Brain microvascular endothelial cell (primary cell): ENCODE results near the gene CHRNE.
A peak's percentile ranks its signal among the peaks of the same experiment; 100 is the strongest.

Experiments used
- DNase-seq: peaks from one replicate; pipeline ENCODE4 v3.0.0-alpha.2; 2020
- H3K27ac ChIP-seq: fragments of 250-450 bp; sonication (Bioruptor Pico); 2 replicates; pipeline ENCODE4 v1.5.1; 2020; ENCODE audit warnings: mild to moderate bottlenecking, moderate library complexity
- H3K27me3 ChIP-seq: fragments of 250-450 bp; sonication (Bioruptor Pico); replicated peaks from 2 replicates; pipeline ENCODE4 v1.5.1; 2020; ENCODE audit warnings: mild to moderate bottlenecking
- H3K36me3 ChIP-seq: fragments of 250-450 bp; sonication (Bioruptor Pico); replicated peaks from 2 replicates; pipeline ENCODE4 v1.5.1; 2020; ENCODE audit warnings: mild to moderate bottlenecking
- H3K4me3 ChIP-seq: 2 replicates; pipeline ENCODE4 v1.5.1; 2011; ENCODE audit warnings: low read depth, mild to moderate bottlenecking, control low read depth, low read length, moderate library complexity
- in situ Hi-C: cut with HindIII; loops from 2 replicates; pipeline ENCODE4 v1.10.0; 2017; ENCODE audit warnings: low sequenced_read_pairs, low pct_ligation_motif_present
- TF ChIP-seq, protein P1 (sequence below): IDR thresholded peaks from 2 replicates; pipeline ENCODE4 v1.5.1; 2011; ENCODE audit warnings: low read depth, mild to moderate bottlenecking, moderate library complexity, low read length, control low read depth, inconsistent platforms; ENCODE audit errors: missing control alignments

The CHRNE gene

DNA sequence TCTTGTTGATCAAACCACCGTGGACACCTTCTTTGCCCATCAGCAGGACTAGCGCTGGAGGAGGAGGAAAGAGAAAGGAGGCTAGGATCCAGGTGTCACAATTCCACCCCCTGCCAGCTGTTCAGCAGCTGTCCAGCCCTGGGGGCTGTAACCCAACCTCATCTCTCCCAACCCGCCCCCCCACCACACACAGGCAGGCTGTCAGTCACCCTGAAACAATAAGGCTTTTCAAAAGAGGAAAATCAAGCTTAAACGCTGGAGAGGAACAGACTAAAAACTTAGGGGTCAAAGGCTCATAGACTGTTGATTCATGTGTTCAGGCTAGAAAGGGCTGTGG, 43.0 kb upstream of the CHRNE start:
- no peaks in the 10 kb centered on the region for H3K27me3 ChIP-seq
- DNase-seq = no peak
- TF ChIP-seq, protein P1, sequence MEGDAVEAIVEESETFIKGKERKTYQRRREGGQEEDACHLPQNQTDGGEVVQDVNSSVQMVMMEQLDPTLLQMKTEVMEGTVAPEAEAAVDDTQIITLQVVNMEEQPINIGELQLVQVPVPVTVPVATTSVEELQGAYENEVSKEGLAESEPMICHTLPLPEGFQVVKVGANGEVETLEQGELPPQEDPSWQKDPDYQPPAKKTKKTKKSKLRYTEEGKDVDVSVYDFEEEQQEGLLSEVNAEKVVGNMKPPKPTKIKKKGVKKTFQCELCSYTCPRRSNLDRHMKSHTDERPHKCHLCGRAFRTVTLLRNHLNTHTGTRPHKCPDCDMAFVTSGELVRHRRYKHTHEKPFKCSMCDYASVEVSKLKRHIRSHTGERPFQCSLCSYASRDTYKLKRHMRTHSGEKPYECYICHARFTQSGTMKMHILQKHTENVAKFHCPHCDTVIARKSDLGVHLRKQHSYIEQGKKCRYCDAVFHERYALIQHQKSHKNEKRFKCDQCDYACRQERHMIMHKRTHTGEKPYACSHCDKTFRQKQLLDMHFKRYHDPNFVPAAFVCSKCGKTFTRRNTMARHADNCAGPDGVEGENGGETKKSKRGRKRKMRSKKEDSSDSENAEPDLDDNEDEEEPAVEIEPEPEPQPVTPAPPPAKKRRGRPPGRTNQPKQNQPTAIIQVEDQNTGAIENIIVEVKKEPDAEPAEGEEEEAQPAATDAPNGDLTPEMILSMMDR = no peak
- in situ Hi-C loops = no loop called here
- peak overlapping the region; percentile 87 for H3K27ac ChIP-seq
- peaks cover 57% of the 10 kb centered on the region for H3K36me3 ChIP-seq
- peak overlapping the region; percentile 99 for H3K4me3 ChIP-seq

DNA sequence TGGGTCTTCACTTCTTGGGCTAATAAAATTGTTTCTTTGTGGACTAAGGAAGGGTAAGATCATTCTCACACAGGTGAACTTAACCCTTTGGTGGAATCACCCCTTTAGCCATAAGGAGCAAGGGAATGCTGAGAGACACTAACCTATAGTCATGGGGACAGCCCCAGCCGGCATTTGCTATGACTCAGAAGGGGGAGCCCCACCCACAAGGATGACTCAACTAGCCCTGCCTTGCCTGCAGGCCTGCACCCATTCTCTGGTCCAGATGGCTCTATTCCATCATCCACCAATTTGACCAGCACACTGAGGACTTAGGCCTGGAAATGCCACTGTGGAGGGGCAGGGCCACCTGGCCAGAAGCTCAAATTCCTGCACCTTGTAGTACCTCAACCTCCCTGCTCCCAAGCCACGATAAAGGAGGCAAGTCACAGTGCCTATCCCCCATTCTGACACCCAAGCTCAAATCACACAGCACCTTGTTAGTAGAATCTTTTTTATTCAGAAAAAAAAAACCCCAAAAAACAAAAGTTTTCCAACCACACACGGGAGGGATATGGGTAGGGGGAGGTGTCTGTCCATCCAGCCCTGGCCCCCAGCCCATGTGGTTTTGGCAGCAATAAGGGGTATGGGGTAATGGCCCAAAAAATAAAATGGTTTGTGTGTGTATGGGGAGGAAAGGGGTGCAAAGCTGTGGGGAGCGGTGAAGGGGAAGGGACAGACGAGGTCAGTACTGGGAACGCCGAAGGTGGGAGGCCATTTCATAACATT, 42.5 kb upstream of the CHRNE start:
- Histone ChIP-seq H3K36me3 (peaks cover 57% of the 10 kb centered on the region), H3K27ac (peak overlapping the region; percentile 87), H3K4me3 (peak overlapping the region; percentile 99), H3K27me3 (no peaks in the 10 kb centered on the region)
- TF ChIP-seq, protein P1 = no peak
- DNase-seq = peak; percentile 90
- in situ Hi-C loops = no loop called here

DNA sequence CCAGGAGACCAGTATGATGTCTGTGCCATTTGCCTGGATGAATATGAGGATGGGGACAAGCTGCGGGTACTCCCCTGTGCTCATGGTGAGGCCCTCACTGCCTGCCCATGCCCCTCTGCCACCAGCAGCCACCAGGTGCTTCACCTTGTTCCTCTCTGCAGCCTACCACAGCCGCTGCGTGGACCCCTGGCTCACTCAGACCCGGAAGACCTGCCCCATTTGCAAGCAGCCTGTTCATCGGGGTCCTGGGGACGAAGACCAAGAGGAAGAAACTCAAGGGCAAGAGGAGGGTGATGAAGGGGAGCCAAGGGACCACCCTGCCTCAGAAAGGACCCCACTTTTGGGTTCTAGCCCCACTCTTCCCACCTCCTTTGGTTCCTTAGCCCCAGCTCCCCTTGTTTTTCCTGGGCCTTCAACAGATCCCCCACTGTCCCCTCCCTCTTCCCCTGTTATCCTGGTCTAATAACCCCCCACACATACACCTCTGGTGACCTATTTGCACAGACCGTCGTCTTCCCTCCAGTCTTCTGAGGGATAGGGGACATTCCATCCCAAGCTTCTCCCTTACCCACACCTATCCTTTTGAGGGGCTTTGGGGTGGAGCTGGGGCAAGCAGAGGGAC, 41.8 kb upstream of the CHRNE start:
- DNase-seq = no peak
- in situ Hi-C loops = no loop called here
- H3K27me3 ChIP-seq = no peaks in the 10 kb centered on the region
- H3K36me3 ChIP-seq = peaks cover 57% of the 10 kb centered on the region
- TF ChIP-seq, protein P1 = no peak
- peak overlapping the region; percentile 17 for H3K4me3 ChIP-seq
- peak overlapping the region; percentile 87 for H3K27ac ChIP-seq

GRCh38 chr17:4944163-4944553, 41.3 kb upstream of the CHRNE start:
- Histone ChIP-seq H3K27ac (peak overlapping the region; percentile 87), H3K36me3 (peaks cover 57% of the 10 kb centered on the region), H3K4me3 (no peak overlapping the region), H3K27me3 (no peaks in the 10 kb centered on the region)
- in situ Hi-C loops = no loop called here
- TF ChIP-seq, protein P1 = no peak
- DNase-seq = no peak

DNA sequence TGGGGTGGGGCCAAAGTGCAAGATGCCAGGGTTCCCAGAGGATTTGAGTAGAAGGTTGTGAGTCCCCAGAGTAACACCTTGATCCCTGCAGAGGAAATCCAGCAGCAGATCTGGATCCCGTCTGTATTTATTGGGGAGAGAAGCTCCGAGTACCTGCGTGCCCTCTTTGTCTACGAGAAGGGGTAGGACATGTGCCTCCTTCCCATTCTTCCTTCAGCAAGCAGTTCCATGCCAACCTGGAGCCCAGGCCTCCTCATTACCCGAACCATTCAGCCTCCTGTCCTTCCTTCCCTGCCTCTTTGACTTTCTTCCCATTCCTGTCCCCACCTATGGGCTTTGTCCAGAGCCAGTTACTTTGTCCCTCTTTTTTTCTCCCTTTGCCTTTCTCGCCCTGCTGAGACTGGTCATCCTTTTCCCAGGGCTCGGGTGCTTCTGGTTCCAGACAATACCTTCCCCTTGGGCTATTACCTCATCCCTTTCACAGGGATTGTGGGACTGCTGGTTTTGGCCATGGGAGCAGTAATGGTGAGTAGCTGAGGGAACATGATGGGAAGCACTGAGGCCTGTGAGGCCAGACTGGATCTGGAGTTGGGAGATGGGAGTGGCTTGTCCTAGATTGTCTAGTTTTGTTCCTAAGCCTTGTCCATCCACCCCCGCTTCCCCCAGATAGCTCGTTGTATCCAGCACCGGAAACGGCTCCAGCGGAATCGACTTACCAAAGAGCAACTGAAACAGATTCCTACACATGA, 40.0 kb upstream of the CHRNE start:
- no peak for DNase-seq
- in situ Hi-C loops = no loop called here
- H3K4me3 ChIP-seq = no peak overlapping the region
- peaks cover 59% of the 10 kb centered on the region for H3K36me3 ChIP-seq
- TF ChIP-seq, protein P1 = no peak
- no peaks in the 10 kb centered on the region for H3K27me3 ChIP-seq
- peak overlapping the region; percentile 87 for H3K27ac ChIP-seq
